ENCODE data around the gene TPR. TPM values are rescaled to one million over a fixed set of nuclear protein-coding genes. Genes with fewer than 3 reads are reported as not detected.

Gene TPR
- total RNA-seq (2022; extraction: Qiagen RNA extraction; ENCODE audit: low read depth), result 45.5 to 52.4 TPM (median 49.2 TPM) in 5 replicates

DNA sequence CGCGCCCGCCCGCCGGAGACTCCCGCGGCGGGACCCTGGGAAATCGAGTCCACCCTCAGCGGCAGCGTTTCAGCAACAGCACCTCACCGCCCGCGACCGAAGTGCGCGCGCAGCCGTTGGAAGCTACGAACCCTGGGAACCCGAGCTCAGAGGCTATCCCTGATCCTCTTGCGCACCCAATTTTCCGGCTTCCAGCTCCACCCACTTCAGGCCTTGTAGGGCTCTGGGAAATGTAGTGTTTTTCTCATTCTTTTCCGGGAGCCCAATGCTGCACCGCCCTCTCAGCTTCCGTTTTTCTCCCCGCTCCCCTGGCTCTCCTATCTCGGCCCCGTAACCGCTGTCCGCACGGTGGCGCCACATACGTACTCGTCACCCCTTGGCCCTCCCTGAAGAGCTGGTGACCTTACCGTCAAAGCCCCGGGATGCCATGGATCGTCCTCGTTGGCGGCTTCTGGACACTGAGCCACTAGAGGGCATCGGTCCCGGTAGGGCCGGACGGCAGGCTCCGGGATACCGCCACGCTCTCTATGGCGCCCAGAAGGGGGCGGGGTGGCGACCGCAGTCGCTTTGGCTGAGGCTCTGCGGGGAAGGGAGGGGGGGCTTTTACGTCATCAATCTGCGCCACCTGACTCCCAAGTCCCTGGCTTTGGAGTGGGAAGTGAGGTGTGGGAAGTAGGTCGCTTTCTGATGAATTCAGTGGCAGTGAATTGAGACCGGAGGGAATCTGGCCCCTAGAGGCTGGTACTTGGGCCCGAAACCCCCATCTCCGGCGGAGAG is at the start of gene TPR, which contains the start of gene ODR4:
TPR (minus strand) TSS at position 102 of the 777 bp plus-strand sequence. CDS start 225 bp downstream, outside the sequence.
ODR4 (plus strand) TSS at position 687 of the 777 bp plus-strand sequence. CDS start 3,948 bp downstream, outside the sequence.

DNA sequence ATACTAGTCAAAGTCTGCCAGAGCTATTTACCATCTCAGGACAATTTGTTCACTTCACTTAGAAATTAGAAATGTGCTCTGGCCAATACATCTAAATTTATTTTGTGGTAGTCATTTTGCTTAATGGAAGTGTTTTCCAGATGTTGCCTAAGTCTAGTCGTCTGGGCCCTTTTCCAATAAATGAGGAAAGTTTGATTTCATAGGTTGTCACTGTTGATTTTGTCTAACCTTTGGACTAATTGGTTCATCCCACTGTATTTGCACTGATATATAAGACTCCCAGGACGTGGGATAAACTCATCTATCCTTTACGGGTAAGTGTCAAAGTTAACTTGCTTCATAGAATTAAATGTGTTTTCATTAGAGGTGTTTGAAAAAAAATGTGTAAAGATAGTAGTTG is 79.1 kb downstream of the TPR start, which contains the start of gene PRG4:
PRG4 (plus strand) TSS at position 300 of the 400 bp plus-strand sequence.

Other genes starting within 250 kb of the TPR start
- gene PRG4, start 79.0 kb downstream of the TPR start, total RNA-seq (2022; extraction: Qiagen RNA extraction; ENCODE audit: low read depth), result 0.08 to 0.16 TPM (median 0.12 TPM) in 5 replicates
- gene ODR4, start 585 bp upstream of the TPR start, total RNA-seq (2022; extraction: Qiagen RNA extraction; ENCODE audit: low read depth), result 16.1 to 19.1 TPM (median 18.0 TPM) in 5 replicates
- not detected in 5 replicates for gene PDC, start 85.9 kb upstream of the TPR start, total RNA-seq (2022; extraction: Qiagen RNA extraction; ENCODE audit: low read depth)

Measured in A549 treated with CpdA at 1 μM for 4 hours (cell line).